HG02973 (cell line): ENCODE data around the gene COMMD10.
"Not testable (repeated sequence)": the region's sequence is repeated elsewhere in the genome, so short reads cannot be mapped to it uniquely, and the experiment has no call there.

Experiments
- ATAC-seq: cut with Tn5 transposase; IDR thresholded peaks from one replicate; pipeline ENCODE4 v1.9.1; 2021; ENCODE audit warnings: moderate library complexity; ENCODE audit not compliant: unreplicated experiment

Gene COMMD10

DNA sequence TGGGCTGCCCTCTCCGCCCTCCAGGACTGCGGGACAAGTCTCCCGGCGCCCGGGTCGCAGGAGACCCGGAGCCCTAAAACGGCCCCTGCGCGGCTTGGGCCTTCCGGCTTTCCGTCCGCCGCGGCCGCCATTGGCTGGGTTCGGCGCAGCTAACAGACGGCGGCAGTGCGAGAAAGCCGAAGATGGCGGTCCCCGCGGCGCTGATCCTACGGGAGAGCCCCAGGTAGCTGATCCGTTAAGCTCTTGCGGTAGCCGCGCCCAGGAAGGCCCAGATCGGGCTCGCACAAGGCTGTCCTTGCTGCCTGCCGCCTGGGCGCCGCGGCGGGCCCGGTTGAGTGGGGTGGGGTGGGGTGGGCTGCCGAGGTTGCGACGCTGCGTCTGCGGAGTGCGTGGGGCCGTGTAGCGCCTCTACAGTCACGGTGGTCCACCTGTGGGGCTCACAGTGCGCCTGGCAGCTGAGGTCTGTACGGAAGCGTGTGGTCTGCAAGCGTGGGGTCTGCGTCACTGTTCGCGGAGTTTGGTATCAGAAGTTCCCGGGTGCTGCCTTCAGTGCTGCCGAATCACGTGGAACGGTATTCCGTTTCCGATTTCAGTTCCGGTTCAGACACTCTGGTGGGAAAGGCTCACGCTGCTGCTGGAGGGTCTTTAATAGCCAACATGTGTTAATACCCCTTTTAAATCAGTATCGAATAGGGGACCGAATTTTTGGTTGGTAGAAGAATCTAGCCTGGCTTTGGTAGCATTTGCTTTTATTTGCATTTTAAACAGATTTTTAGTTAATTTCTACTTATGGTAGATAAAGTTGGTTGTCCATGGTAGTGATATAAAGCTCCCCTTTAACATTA lies at the start of gene COMMD10:
COMMD10 (plus strand) TSS at position 155 of the 845 bp plus-strand sequence.
- ATAC-seq, result peak; percentile 88

DNA sequence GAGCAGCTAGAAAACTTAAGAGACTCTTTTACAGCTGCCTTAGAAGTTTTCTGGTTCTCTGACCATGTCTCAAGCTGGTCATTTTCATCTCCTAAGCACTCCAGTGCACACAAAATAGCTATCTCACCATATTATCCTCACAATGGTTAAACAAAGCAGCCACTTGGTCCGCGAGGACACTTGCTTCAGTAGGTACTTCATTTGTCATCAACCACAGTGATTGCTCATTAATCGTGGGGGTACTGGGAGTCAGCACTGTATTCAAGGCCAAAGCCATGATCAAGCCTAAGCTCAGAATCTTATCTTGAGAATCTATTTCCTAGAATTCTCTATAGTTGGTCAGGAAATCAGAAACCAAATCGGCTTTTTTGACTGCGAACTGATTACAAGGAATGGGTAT lies 49.7 kb upstream of the COMMD10 start:
- ATAC-seq, result no peak

DNA sequence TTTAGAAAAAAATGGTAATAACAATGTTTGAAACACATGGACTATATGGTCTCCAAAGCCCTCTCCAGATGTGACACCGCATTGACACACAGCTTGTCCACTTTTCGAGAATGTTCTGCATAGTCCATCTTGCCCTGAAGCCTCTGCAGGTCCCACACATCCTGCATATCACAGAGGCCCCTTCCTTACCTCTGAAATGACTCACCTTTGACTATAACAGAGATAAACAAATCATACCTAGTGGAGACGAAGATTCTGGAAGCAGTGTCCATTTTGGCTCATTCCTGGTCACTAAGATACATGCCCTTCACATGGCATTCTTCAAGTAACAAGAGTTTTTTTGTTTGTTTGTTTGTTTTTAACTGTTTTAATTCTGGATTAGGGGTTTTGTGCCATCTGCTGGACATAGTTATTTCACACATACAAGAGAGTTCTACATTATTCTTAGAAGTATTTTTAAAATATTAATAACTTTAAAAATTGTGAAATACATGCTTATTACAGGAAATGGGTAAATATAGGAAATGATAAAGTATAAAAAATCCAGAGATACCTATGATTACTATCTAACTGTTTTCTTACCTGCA lies 47.5 kb upstream of the COMMD10 start:
- ATAC-seq, result peak; percentile 46

DNA sequence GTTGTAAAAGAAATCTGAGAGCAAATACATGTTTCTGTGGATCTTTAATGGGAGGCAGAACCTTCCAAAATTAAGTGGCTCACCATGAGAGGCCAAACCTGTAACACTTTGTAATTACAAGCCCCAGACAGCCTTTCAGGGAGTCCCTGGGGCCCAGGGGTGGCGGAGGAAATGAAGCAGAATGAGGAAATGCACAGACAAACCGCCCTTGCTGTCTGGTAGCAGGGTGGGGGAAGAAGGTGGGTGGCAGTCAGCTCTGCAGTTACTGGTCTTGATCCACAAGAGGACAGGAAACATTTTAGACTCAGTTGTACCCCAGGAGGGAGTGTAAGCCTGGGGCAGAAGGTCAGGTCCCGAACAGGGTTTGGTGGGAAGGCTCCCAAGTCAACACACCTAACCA lies 46.0 kb upstream of the COMMD10 start:
- ATAC-seq, result peak; percentile 51

DNA sequence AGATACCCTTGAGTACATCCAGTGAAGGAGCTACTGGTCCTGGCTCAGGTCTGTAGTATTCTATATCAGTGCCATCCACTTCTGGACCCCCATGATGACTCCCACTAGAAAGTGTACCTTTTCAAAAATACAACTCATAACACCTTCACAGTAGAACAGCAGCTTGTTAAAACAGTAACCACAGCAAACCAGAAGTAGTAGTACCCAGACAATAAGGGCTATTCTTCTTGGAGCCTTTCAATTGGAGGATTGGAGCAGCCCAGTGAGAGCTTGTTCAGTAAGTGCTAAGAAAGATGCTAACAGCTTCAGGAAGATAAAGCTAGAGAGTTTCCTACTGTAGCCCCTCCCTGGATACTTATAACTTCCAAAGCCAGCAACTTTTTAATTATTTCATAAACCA lies 42.5 kb upstream of the COMMD10 start:
- ATAC-seq, result no peak

DNA sequence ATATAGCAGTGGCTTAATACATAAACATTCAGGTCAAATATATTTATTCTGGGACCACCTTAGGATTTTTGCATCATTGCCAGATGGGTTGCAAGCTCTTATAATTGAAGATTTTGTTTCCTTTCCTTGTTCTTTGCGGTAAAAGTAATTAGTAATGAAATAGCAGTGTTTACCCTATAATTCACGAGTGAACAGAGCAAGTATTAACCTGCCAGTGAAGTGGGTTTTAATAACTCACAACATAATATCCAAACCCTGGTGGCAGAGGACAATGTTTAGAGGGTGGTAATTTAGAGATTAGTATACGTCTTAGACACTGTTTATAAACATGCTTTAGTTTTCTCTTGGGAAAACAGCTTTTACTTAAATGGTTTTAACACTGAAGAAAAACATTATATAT lies 40.8 kb upstream of the COMMD10 start:
- ATAC-seq, result no peak

DNA sequence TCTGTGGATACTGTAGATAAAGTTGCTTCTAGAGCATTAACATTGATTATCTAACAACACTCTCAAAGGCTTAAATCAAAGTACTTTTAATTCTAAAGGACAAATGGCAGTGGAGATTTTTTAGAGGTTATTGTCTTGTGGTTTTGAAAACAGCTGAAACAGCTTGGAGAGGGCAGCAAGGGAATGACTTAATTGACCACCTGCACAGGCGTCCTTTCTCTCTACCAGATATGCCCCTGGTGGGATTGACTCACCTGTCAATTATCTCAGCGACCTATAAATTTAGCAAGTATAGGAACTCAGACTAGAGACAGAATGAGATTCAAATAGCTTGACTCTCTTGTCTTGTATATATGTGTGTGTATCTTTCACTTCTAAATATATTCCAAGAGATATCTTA lies 39.0 kb upstream of the COMMD10 start:
- no peak for ATAC-seq

DNA sequence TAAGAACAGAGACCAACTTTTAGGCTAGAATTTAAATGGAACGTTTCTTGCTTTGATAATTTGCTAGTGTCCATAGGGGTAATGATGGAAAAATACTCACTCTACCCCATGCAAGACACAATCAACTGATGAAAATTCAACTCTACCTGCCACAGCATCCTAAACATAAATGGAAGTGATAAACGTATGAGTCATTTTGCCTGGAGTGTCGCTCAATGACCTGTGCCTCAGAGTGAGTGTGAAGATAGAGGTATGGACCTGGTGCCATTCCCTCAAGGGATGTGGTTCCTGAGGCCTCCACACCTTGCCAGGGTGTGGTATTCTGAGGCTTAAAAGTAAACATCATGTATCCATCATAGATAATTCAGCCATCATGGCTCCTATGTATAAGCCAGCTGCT lies 38.6 kb upstream of the COMMD10 start:
- no peak for ATAC-seq

DNA sequence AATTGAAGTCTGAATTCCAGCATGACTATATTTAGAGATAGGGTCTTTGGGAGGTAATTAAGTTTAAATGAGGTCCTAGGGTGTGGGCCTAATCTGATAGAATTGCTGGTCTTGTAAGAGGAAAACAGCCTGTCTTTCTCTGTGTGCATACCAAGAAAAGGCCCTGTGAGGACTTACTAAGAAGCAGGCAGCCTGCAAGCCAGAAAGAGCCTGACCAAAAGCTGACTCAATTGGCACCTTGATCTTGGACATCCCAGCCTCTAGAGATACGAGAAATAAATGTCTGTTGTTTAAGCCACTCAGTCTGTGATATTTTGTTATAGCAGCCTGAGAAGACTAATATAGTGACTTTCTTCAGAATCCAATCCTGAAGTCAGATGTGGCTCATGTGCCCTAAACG lies 38.0 kb upstream of the COMMD10 start:
- ATAC-seq, result no peak

DNA sequence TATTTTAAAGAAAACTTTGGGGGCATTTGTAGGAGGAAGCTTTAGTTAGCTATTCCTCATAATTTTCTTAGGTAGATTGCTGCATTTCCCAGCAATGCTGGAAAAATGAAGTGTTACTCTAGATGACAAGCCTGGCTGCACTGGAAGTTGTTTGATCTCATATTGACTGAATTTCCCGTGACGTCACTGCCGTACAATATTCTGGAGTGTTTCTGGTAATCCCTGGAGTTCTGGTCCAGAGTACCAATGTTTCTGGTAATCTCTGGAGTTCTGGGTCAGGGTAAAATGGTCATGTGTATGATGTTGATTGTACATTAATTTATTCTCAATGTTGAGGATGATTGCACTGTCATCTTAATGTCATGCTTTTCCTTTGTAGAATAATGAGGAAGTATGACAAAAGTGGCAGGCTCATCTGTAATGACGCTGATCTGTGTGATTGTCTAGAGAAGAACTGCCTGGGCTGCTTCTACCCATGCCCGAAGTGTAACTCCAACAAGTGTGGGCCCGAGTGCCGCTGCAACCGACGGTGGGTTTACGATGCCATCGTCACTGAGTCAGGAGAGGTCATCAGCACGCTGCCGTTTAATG lies 26.4 kb upstream of the COMMD10 start:
- ATAC-seq, result no peak

DNA sequence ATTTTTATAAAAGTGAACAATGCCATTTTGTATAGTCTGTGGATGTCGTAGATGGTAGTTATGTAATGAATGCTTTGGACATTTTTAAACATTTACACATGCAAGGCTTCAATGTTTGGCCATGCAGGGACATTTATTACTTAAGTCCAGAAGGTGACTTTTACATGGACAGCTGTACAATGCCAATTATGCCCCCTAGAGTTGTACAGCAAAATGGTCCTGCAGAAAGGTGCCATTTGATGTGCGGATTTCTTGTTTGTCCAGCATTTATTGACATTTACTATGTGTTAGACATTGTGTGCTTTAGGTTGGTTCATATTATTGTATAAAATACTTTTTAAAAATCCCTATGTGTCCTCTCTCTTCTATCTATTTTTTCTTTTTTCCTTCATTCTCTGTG lies 22.5 kb upstream of the COMMD10 start:
- ATAC-seq, result no peak

DNA sequence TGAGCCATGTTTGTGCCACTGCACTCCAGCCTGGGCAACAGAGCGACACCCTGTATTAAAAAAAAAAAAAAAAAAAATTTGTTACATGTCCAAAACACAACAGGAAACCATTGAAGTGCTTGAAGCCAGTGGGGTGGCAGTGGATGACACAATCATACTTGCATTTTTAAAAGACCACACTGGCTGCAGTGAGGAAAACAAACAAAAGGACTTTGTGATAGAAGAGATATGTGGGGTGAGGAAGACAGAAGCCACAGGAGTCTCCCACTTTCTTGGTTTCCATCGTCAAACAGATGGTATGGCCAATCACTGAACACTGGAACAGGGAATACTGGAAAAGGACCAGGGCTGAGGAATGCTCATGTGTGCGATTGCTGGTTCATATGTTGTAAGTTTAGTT lies 20.9 kb upstream of the COMMD10 start:
- no peak for ATAC-seq

DNA sequence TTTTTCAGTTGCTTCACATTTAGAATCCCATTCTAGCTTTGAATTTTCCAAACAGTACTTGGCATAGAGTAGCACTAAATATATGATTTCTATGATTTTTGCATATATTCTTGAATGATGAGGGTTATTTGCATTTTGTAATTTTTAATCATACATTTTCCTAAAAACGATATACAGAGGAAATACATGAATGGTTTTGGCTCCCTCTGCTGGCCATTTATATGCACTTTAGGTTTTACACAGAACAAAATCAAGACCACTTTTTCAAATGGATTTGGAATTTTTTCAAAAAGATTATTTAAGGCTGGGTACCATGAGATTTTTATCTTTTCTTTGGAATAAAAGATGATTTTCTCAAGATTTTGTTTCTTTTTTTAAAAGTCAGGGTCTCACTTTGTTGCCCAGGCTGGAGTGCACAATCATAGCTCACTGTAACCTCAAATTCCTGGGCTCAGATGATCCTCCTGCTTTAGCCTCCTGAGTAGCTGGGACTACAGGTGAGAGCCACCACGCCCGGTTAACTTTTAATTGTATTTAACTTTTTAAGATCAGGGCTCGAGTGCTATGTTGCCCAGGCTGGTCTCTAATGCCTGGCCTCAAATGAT lies 16.7 kb upstream of the COMMD10 start:
- peak; percentile 55 for ATAC-seq

DNA sequence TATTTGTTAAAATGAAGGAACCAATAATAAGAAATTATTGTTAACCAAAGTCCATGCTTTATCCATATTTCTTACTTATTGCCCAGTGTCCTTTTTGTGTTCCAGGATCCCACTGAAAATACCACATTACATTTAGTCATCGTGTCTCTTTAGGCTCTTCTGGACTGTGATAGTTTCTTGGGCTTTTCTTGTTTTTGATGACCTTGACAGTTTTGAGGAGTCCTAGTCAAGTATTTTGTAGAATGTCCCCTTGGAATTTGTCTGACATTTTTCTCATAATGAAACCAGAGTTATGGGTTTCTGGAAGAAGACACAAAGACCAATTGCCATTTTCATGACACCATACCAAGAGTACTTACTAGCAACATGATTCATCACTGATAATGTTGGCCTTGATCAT lies 13.6 kb upstream of the COMMD10 start:
- ATAC-seq, result no peak

DNA sequence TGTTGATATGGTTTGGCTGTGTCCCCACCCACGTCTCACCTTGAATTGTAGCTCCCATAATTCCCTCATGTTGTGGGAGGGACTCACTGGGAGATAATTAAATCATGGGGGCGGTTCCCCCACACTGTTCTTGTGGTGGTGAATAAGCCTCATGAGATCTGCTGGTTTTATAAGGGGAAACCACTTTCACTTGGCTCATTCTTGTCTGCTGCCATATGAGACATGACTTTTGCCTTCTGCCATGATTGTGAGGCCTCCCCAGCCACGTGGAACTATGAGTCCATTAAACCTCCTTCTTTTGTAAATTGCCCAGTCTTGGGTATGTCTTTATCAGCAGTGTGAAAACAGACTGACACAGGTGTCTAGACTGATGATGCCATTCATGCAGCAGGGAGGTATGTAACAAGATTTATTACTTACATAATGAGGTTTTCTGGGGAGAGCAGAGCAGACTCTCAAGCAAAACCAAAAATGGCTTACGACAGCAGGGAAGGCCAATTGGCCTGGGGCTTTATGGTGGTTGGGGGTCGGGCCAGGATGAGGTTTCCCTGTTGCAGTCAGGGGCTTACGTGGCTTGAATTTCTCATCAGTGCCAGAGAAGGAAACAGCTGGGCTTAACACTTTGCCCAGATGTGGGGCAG lies 9.5 kb upstream of the COMMD10 start:
- no peak for ATAC-seq

DNA sequence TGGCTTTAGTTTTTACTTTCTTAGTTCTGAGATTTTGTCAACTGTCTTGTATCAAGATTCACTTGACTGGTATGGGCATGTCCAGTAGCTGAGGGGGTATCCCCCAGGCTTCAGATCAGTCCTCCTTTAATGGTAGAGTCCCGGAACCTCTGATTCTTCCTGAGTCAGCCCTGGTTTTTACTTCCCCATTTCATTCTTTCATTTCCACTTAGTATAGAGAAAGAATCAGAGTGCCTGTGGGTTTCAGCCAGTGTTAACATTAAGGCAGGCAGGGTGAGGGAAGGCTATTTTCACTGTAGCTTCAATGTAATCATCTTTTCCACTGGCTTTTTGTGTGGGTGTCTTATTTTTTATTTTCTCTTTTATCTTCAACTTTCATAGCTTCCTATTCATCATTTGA lies 8.3 kb upstream of the COMMD10 start:
- ATAC-seq, result peak; percentile 99

DNA sequence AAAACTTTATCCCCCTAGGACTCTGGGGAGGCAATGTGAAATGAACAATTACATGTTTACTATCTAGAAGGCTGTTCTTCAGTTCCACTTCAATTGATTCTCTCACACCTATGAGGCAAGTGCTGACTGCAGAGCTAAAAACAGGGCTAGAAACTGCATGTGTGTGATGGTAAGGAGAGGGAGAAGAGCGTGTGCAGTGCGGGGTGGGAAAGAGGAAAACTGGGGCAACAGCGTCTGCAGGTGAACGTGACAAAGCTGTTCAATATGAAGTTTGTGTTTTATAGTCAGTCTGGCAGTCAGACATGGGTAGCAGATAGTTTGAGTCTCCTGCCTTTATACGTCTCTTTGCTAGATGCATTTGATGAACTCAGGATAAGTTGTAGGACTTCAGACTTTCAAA lies 6.6 kb upstream of the COMMD10 start:
- no peak for ATAC-seq

DNA sequence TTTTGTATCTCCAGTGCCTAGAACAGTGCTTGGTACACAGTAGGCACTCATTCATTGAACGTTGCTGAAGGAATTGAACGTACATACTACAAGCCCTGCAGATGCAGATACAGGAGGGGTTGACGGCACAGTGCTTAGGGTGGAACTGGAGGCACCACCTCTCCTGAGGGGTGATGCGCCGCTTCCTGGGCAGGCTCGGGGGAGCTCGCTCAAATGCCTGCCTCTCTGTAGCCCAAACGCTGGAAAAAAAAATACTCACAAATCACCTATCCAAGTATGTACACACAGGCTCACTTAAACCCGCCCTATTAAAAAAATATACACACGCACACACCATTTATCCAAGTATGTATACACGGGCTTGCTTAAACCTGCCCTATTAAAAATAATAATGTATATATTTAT lies 536 bp upstream of the COMMD10 start:
- peak; percentile 35 for ATAC-seq

DNA sequence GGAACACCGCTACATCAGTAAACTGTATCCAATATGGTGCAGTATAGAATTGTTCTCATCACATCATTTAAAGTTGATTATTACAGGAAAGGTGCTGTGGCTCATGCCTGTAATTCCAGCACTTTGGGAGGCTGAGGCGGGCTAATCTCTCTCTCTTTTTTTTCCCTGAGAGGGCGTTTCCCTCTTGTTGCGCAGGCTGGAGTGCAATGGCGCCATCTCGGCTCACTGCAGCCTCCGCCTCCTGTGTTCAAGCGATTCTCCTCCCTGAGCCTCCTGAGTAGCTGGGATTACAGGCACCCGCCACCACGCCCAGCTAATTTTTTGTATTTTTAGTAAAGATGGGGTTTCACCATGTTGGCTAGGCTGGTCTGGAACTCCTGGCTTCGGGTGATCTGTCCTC lies 1.5 kb downstream of the COMMD10 start:
- ATAC-seq, result not testable (repeated sequence)

DNA sequence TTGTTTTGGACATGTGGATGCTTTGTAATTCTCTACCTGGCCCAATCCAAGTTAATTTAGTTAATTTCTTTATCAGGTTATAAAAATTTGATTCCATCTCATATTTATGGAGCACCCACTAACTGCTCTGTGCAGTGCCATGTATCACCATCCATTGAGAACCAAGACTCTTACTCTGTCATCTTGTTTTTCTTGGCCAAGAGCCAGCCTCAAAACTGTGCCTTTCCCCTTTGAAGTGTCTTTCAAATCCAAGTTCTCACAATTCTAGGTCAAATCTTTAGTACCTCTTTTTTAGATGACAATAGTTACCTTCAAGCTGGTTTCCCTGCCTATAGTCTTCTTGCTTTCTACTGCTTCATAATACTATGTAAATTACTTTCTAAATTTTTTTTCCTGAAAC lies 3.2 kb downstream of the COMMD10 start:
- ATAC-seq, result no peak

DNA sequence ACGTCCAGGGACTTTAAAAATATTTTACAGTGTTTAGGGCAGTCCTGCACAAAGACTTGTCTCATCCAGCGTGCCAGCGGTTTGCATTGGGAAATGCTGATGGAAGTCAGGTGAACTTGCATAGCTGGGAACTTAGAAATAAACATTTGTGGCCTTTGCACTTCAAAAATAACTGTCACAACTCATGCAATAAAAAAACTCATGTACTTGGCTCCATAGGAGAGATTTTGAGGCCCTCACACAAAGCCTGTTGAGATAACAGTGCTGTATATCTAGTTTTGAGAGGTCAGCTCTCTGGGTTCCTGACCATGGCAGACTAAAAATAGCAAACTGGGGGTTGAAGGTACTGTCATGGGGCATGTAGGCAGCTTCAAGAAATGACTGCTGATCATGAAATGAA lies 5.5 kb downstream of the COMMD10 start:
- ATAC-seq, result no peak
